ENCODE results near the gene PIAS4. TPM values are rescaled to one million over a fixed set of nuclear protein-coding genes. Genes with fewer than 3 reads are reported as not detected.

The PIAS4 gene
- polyA plus RNA-seq, 1 donor (not counting 4 experiments of a cell fraction or from before 2014, with no cell fraction given) = 7.5 TPM

DNA sequence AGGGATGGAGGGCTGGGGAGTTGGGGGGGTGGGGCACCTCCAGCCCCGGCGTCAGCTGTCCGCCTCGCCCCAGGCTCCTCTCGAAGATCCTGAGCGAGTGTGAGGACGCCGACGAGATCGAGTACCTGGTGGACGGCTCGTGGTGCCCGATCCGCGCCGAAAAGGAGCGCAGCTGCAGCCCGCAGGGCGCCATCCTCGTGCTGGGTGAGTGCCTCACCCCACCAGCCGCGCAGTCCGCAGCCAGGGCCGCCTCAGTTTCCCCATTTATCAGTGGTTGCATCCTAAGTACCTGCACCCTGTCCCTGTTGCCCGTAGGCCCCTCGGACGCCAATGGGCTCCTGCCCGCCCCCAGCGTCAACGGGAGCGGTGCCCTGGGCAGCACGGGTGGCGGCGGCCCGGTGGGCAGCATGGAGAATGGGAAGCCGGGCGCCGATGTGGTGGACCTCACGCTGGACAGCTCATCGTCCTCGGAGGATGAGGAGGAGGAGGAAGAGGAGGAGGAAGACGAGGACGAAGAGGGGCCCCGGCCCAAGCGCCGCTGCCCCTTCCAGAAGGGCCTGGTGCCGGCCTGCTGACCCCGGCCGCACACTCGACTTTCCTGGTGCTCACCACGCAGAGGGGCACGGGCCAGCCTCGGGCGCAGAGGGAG lies 29.9 kb downstream of the PIAS4 start:
- Histone ChIP-seq H3K27ac (ENCODE audit: control insufficient read depth, insufficient read depth, low read length) (no peak overlapping the region), H3K27me3 (ENCODE audit: control insufficient read depth, extremely low read depth, insufficient read depth, low read length) (no peaks in the 10 kb centered on the region), H4K20me1 (ENCODE audit: control insufficient read depth, extremely low read depth, insufficient read depth, low read length) (peaks cover 1% of the 10 kb centered on the region), H3K4me3 (ENCODE audit: control insufficient read depth in 2 of 3, extremely low read depth in 1 of 3, insufficient read depth in 2 of 3, low read depth in 1 of 3, low read length in 3 of 3) (no peak overlapping the region), H3K36me3 (ENCODE audit: control insufficient read depth in 2 of 2, extremely low read depth in 1 of 2, insufficient read depth in 2 of 2, low read length in 2 of 2) (peaks cover 12 to 18% of the 10 kb centered on the region in 2 experiments), H2AFZ (ENCODE audit: control insufficient read depth, low read length) (no peak overlapping the region), H3K9ac (ENCODE audit: control insufficient read depth, extremely low read depth, insufficient read depth, low read length) (no peak overlapping the region), H3K9me1 (ENCODE audit: control insufficient read depth, extremely low read depth, insufficient read depth, low read length) (no peaks in the 10 kb centered on the region), H3K79me2 (ENCODE audit: control insufficient read depth, insufficient read depth, low read length) (no peaks in the 10 kb centered on the region), H3K4me2 (ENCODE audit: control insufficient read depth, extremely low read depth, insufficient read depth, low read depth, low read length) (no peak overlapping the region), H3K9me3 (ENCODE audit: control insufficient read depth, low read depth, low read length) (peaks cover 3% of the 10 kb centered on the region), H3K4me1 (ENCODE audit: control insufficient read depth, extremely low read depth, insufficient read depth, low read length) (no peaks in the 10 kb centered on the region)
- TF ChIP-seq CTCF (optimal IDR thresholded peaks at IDR 0.05 in 1 of 3, IDR thresholded peaks at IDR 0.05 in 1 of 3, conservative IDR thresholded peaks at IDR 0.05 in 1 of 3; ENCODE audit: extremely low read depth in 1 of 3, insufficient read depth in 2 of 3, low read length in 3 of 3) = no peak
- TF ChIP-seq EZH2 (IDR thresholded peaks at IDR 0.05; ENCODE audit: low read length) = no peak
- dilution Hi-C loops (cut with MboI; ENCODE audit: extremely low pct_ligation_motif_present, low sequenced_read_pairs) = no loop called here
- DNase-seq (ENCODE audit: low read depth, low spot score) = no peak
- no peak for FAIRE-seq

DNA sequence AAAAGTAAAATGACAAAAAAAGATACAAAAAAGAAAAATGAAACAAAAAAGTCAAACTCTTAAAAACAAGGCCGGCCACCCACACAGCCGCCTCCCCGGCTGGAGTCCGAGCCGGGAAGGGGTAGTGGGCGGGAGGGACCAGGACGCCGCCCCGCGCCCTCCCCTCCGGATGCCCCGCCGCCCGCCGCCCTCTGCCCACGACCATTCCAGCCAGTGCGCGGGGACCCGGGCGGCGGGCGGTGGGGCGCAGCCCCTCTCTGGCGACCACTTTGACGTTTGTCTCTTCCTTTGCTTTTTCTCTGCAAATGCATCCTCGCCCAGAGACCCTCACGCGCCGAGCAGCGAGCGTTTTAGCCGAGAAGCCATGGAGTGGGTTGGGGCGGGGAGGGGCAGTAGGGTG lies 30.5 kb downstream of the PIAS4 start:
- TF ChIP-seq EZH2 (IDR thresholded peaks at IDR 0.05; ENCODE audit: low read length) (no peak), CTCF (optimal IDR thresholded peaks at IDR 0.05 in 1 of 3, IDR thresholded peaks at IDR 0.05 in 1 of 3, conservative IDR thresholded peaks at IDR 0.05 in 1 of 3; ENCODE audit: extremely low read depth in 1 of 3, insufficient read depth in 2 of 3, low read length in 3 of 3) (no peak)
- Histone ChIP-seq H3K27ac (ENCODE audit: control insufficient read depth, insufficient read depth, low read length) (no peak overlapping the region), H3K9me1 (ENCODE audit: control insufficient read depth, extremely low read depth, insufficient read depth, low read length) (no peaks in the 10 kb centered on the region), H3K9ac (ENCODE audit: control insufficient read depth, extremely low read depth, insufficient read depth, low read length) (no peak overlapping the region), H2AFZ (ENCODE audit: control insufficient read depth, low read length) (no peak overlapping the region), H3K27me3 (ENCODE audit: control insufficient read depth, extremely low read depth, insufficient read depth, low read length) (no peaks in the 10 kb centered on the region), H3K4me2 (ENCODE audit: control insufficient read depth, extremely low read depth, insufficient read depth, low read depth, low read length) (no peak overlapping the region), H3K79me2 (ENCODE audit: control insufficient read depth, insufficient read depth, low read length) (no peaks in the 10 kb centered on the region), H4K20me1 (ENCODE audit: control insufficient read depth, extremely low read depth, insufficient read depth, low read length) (peaks cover 6% of the 10 kb centered on the region), H3K36me3 (ENCODE audit: control insufficient read depth in 2 of 2, extremely low read depth in 1 of 2, insufficient read depth in 2 of 2, low read length in 2 of 2) (peaks cover 8 to 15% of the 10 kb centered on the region in 2 experiments), H3K4me1 (ENCODE audit: control insufficient read depth, extremely low read depth, insufficient read depth, low read length) (no peaks in the 10 kb centered on the region), H3K9me3 (ENCODE audit: control insufficient read depth, low read depth, low read length) (peaks cover 3% of the 10 kb centered on the region), H3K4me3 (ENCODE audit: control insufficient read depth in 2 of 3, extremely low read depth in 1 of 3, insufficient read depth in 2 of 3, low read depth in 1 of 3, low read length in 3 of 3) (no peak overlapping the region)
- no peak for FAIRE-seq
- DNase-seq (ENCODE audit: low read depth, low spot score) = no peak
- dilution Hi-C loops (cut with MboI; ENCODE audit: extremely low pct_ligation_motif_present, low sequenced_read_pairs) = no loop called here
